ENCODE data around the gene ZNF543. TPM values are rescaled to one million over a fixed set of nuclear protein-coding genes. Genes with fewer than 3 reads are reported as not detected.
A peak's percentile ranks its signal among the peaks of the same experiment; 100 is the strongest.
"Not testable (repeated sequence)": the region's sequence is repeated elsewhere in the genome, so short reads cannot be mapped to it uniquely, and the experiment has no call there.

The ZNF543 gene
- 2.2 TPM for total RNA-seq

GRCh38 chr19:57320180-57321084 lies at the start of gene ZNF543:
ZNF543 (plus strand) TSS chr19:57320472; CDS start chr19:57320854, 382 bp downstream.
- DNase-seq (ENCODE audit: low spot score) (peak; percentile 95), ATAC-seq (peak; percentile 99)

GRCh38 chr19:57271280-57271679 lies 49.0 kb upstream of the ZNF543 start:
- no peak for DNase-seq (ENCODE audit: low spot score)
- ATAC-seq: no peak

- ATAC-seq (no peak), DNase-seq (ENCODE audit: low spot score) (no peak)
These were observed 47.3 kb upstream of the ZNF543 start for GRCh38 chr19:57273014-57273413.

GRCh38 chr19:57276430-57276829 lies 43.8 kb upstream of the ZNF543 start:
- ATAC-seq: no peak
- no peak for DNase-seq (ENCODE audit: low spot score)

- ATAC-seq; DNase-seq (ENCODE audit: low spot score): not testable (repeated sequence)
These were observed 41.8 kb upstream of the ZNF543 start for GRCh38 chr19:57278481-57278880.

- ATAC-seq: peak; percentile 93
- peak; percentile 89 for DNase-seq (ENCODE audit: low spot score)
These were observed 40.7 kb upstream of the ZNF543 start for GRCh38 chr19:57279418-57280164.

- ATAC-seq: peak; percentile 96
- peak; percentile 97 for DNase-seq (ENCODE audit: low spot score)
These were observed 39.9 kb upstream of the ZNF543 start, which contains the start of gene ZNF460 for GRCh38 chr19:57280165-57280961. ZNF460 (plus strand) TSS chr19:57280485; CDS start chr19:57280807, 322 bp downstream.

GRCh38 chr19:57280962-57281400 lies 39.3 kb upstream of the ZNF543 start:
- no peak for ATAC-seq
- DNase-seq (ENCODE audit: low spot score): no peak

GRCh38 chr19:57282011-57282643 lies 38.1 kb upstream of the ZNF543 start:
- DNase-seq (ENCODE audit: low spot score) (no peak), ATAC-seq (no peak)

- no peak for ATAC-seq
These were observed 31.9 kb upstream of the ZNF543 start for GRCh38 chr19:57288373-57288772.

GRCh38 chr19:57290970-57291369 lies 29.3 kb upstream of the ZNF543 start:
- no peak for ATAC-seq
- DNase-seq (ENCODE audit: low spot score): no peak

More at GRCh38 chr19:57288373-57288772, 31.9 kb upstream of the ZNF543 start:
- DNase-seq (ENCODE audit: low spot score): no peak

GRCh38 chr19:57292547-57292946 lies 27.7 kb upstream of the ZNF543 start:
- DNase-seq (ENCODE audit: low spot score) (no peak), ATAC-seq (no peak)

GRCh38 chr19:57293719-57294118 lies 26.6 kb upstream of the ZNF543 start:
- no peak for DNase-seq (ENCODE audit: low spot score)
- no peak for ATAC-seq

- ATAC-seq: peak; percentile 21
- no peak for DNase-seq (ENCODE audit: low spot score)
These were observed 18.2 kb upstream of the ZNF543 start for GRCh38 chr19:57302020-57302465.

- DNase-seq (ENCODE audit: low spot score) (no peak), ATAC-seq (no peak)
These were observed 17.4 kb upstream of the ZNF543 start for GRCh38 chr19:57302727-57303401.

GRCh38 chr19:57305056-57305455 lies 15.2 kb upstream of the ZNF543 start:
- ATAC-seq: no peak
- no peak for DNase-seq (ENCODE audit: low spot score)

- DNase-seq (ENCODE audit: low spot score) (no peak), ATAC-seq (no peak)
These were observed 11.8 kb upstream of the ZNF543 start for GRCh38 chr19:57308514-57308913.

- DNase-seq (ENCODE audit: low spot score): no peak
- ATAC-seq: no peak
These were observed 9.5 kb upstream of the ZNF543 start for GRCh38 chr19:57310792-57311191.

- no peak for DNase-seq (ENCODE audit: low spot score)
- ATAC-seq: no peak
These were observed 6.1 kb upstream of the ZNF543 start for GRCh38 chr19:57314146-57314545.

- DNase-seq (ENCODE audit: low spot score) (no peak), ATAC-seq (no peak)
These were observed 2.8 kb upstream of the ZNF543 start for GRCh38 chr19:57317503-57317902.
